Esophagus muscularis mucosa (tissue), 4 donors: ENCODE measurements around the gene COL19A1. TPM values are rescaled to one million over a fixed set of nuclear protein-coding genes. Genes with fewer than 3 reads are reported as not detected.
"Not testable (repeated sequence)": the region's sequence is repeated elsewhere in the genome, so short reads cannot be mapped to it uniquely, and the experiment has no call there.

Experiments used
- DNase-seq: peaks from one replicate; pipeline ENCODE4 v3.0.0-alpha.2; 2017; ENCODE audit errors: extremely low spot score
- H3K27ac ChIP-seq, 4 donors: fragments of 200-600 bp; sonication (generic); replicated peaks in 1 of 4; 1 replicate in 3 of 4; 2 replicates in 1 of 4; pipeline ENCODE4 v1.5.1; 2016 to 2019; ENCODE audit warnings: mild to moderate bottlenecking in 1 of 4
- H3K27me3 ChIP-seq, 4 donors: fragments of 200-600 bp; sonication (generic); one replicate each; pipeline versions ENCODE4 v1.5.1 to v1.6.0; 2016 to 2019
- H3K36me3 ChIP-seq, 4 donors: fragments of 200-600 bp; sonication (generic); one replicate each; pipeline ENCODE4 v1.5.1; 2016 to 2019
- H3K4me1 ChIP-seq, 4 donors: fragments of 200-600 bp; sonication (generic); one replicate each; pipeline ENCODE4 v1.5.1; 2016 to 2019
- H3K4me3 ChIP-seq, 4 donors: fragments of 200-600 bp; sonication (generic); 1 replicate in 2 of 4; 2 replicates in 2 of 4; pipeline ENCODE4 v1.5.1; 2016 to 2019; ENCODE audit warnings: mild to moderate bottlenecking in 4 of 4, moderate library complexity in 1 of 4
- H3K9me3 ChIP-seq, 4 donors: fragments of 200-600 bp; sonication (generic); 1 replicate in 3 of 4; 2 replicates in 1 of 4; pipeline ENCODE4 v1.5.1; 2016 to 2019
- CTCF ChIP-seq, 3 experiments: fragments of 200-600 bp in 2 of 3; fragments of 450-650 bp in 1 of 3; sonication (generic) in 2 of 3; IDR thresholded peaks; one replicate each; pipeline ENCODE4 v1.5.1; 2017 to 2019; ENCODE audit warnings: antibody characterized with exemption in 3 of 3, mild to moderate bottlenecking in 2 of 3, moderate library complexity in 1 of 3
- EP300 ChIP-seq: sonication (generic); formaldehyde crosslinking; IDR thresholded peaks from one replicate; pipeline ENCODE4 v1.6.1; 2017; ENCODE audit warnings: antibody characterized with exemption
- POLR2A ChIP-seq: fragments of 450-650 bp; IDR thresholded peaks from one replicate; pipeline ENCODE4 v1.6.1; 2017; ENCODE audit warnings: antibody characterized with exemption, moderate library complexity, mild to moderate bottlenecking, low read depth
- POLR2AphosphoS5 ChIP-seq, 2 donors: sonication (generic); formaldehyde crosslinking; IDR thresholded peaks; one replicate each; pipeline ENCODE4 v1.6.1; 2017; ENCODE audit warnings: antibody characterized with exemption in 2 of 2
- WGBS: methylation state at CpG from one replicate; pipeline ENCODE4 v1.1.5; 2018; 5-methylcytosine and 5-hydroxymethylcytosine counted together
- intact Hi-C: fragments of 100-400 bp; cut with DNase I; formaldehyde crosslinking; loops from one replicate; pipeline ENCODE4 v1.15.1; 2023
- total RNA-seq, 4 donors: library from RNA; depleted of rRNA; stranded (reverse); fragments of >200 nt; gene quantifications; one replicate each; pipeline versions ENCODE4 v1.1.0 to v1.2.1, GENCODE V29; 2016

Gene COL19A1
- total RNA-seq, 4 donors from 2014 or later = 1.7 to 4.0 (median 2.4) TPM

DNA sequence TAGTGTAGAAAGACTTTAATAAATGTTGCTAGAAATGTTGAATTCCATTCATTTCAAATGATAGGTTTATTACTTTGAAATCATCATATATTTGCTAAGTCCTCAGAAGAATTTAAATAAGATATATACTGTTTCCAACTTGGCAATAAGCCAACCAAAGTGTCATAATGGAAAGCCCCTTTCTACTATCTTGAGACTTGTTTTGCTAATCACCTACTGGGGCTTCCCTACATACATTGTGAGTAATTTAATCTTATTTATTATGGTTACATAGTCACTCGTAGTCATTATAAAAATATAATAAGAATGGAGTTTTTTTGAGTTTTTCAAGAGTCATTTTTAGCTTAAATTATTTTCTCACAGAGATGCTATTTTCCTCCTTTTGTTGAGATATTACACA lies 20.7 kb downstream of the COL19A1 start:
- Histone ChIP-seq H3K9me3 (no peaks in the 10 kb centered on the region), H3K27ac (no peak overlapping the region), H3K36me3 (no peaks in the 10 kb centered on the region), H3K4me3 (no peak overlapping the region), H3K27me3 (no peaks in the 10 kb centered on the region), H3K4me1 (no peaks in the 10 kb centered on the region)
- WGBS = 77% methylated on average over 1 of the region's 1 CpG
- intact Hi-C loops = no loop called here
- no peak for DNase-seq
- TF ChIP-seq EP300 = no peak
- TF ChIP-seq POLR2A = no peak
- TF ChIP-seq POLR2AphosphoS5 (IDR thresholded peaks at IDR 0.05) = no peak
- no peak for TF ChIP-seq CTCF (IDR thresholded peaks at IDR 0.05)

DNA sequence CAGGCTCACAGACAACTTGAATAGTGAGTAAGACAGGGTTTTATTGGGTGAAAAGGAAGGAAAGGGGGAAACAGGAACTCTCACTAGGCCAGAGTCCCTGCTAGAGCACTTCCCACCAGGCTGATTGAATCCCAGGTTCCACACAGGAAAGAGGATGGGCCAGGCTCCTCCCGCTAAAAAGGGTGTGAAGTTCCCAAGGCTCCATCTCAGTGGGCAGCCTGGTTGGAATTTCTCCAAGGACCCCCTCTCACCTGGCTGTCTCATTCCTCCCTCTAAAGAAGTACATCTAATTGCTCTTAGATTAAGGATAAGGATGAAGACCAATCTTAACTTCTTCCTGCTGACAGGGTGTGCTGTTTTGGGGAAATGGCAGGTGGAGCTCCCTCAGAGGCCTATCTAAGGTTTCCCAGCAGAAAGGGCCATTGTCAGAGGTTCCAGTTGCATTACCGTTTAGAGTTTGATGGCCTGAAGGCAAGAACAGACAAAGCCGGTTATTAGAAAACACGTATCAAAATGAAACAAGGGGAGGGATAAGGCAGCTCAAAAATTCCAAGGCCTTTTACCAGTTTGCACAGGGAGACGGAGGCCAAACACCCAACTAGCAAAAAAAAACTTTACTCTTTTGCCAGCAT lies 21.5 kb downstream of the COL19A1 start:
- WGBS = 81% methylated on average over 5 of the region's 5 CpGs
- H3K9me3 ChIP-seq = no peaks in the 10 kb centered on the region
- H3K4me3 ChIP-seq = no peak overlapping the region
- intact Hi-C loops = no loop called here
- no peak for DNase-seq
- H3K36me3 ChIP-seq = no peaks in the 10 kb centered on the region
- no peak overlapping the region for H3K27ac ChIP-seq
- no peak for TF ChIP-seq CTCF (IDR thresholded peaks at IDR 0.05)
- TF ChIP-seq POLR2AphosphoS5 (IDR thresholded peaks at IDR 0.05) = no peak
- TF ChIP-seq POLR2A = no peak
- no peak for TF ChIP-seq EP300
- H3K4me1 ChIP-seq = no peaks in the 10 kb centered on the region
- H3K27me3 ChIP-seq = no peaks in the 10 kb centered on the region

DNA sequence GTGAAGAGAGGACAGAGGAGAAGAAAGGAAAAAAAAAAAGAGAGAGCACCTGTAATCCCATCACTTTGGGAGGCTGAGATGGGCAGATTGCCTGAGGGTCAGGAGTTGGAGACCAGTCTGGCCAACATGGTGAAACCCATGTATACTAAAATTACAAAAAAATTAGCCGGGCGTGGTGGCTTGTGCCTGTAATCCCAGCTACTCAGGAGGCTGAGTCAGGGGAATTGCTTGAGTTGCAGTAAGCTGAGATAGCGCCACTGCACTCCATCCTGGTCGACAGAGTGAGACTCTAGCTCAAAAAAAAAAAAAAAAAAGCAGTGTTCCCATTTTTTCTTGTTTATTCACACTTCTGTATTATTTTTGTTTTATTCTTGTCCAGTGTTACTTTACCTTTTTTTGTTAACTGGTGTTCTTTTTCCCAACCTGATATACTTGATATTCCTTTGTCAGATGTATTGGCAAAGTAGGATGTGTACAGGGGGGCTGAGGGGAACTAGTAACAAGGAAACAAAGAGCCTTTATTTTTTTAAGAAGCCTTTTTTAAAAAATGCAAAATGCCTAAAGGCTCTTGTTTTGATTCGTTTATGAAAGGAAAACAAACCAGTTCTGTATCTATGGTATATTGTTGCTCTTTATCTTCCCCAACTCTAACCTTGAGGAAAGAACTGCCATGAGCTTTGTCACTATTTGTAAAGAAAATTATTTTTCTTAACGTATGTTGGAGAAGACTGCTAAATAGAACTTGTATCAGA lies 22.3 kb downstream of the COL19A1 start:
- TF ChIP-seq EP300 (no peak), CTCF (IDR thresholded peaks at IDR 0.05) (no peak), POLR2AphosphoS5 (IDR thresholded peaks at IDR 0.05) (no peak), POLR2A (no peak)
- Histone ChIP-seq H3K27me3 (no peaks in the 10 kb centered on the region), H3K27ac (no peak overlapping the region), H3K4me3 (no peak overlapping the region), H3K4me1 (no peaks in the 10 kb centered on the region), H3K36me3 (no peaks in the 10 kb centered on the region), H3K9me3 (no peaks in the 10 kb centered on the region)
- 82% methylated on average over 6 of the region's 6 CpGs for WGBS
- DNase-seq = no peak
- intact Hi-C loops = no loop called here

GRCh38 chr6:69889234-69889974 lies 23.0 kb downstream of the COL19A1 start:
- H3K27me3 ChIP-seq, H3K9me3 ChIP-seq, H3K36me3 ChIP-seq, intact Hi-C loops, H3K4me3 ChIP-seq, H3K27ac ChIP-seq, DNase-seq, H3K4me1 ChIP-seq: not testable (repeated sequence)
- WGBS = 88% methylated on average over 9 of the region's 9 CpGs

GRCh38 chr6:69892561-69892960 lies 26.2 kb downstream of the COL19A1 start:
- H3K4me1 ChIP-seq, H3K9me3 ChIP-seq, H3K4me3 ChIP-seq, H3K36me3 ChIP-seq, DNase-seq, H3K27ac ChIP-seq, H3K27me3 ChIP-seq, intact Hi-C loops: not testable (repeated sequence)
- 81% methylated on average over 1 of the region's 1 CpG for WGBS

DNA sequence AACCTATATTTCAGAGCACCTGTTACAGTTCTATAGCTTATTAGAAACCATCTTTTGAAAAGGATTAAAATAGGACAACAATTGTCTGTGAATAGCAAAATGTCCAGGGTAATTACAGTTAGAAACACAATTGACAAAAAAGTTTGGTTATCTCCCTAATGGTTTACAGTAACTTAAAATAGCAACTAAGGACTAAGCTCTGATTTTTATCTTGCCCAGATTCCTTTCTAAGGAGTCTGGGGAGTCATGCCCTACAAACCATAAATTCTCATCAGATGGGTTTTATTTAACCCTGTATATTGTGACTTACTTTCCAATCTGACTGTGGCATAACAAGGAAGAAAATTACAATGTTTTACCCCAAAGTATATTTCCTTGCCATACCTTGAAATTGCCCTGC lies 26.9 kb downstream of the COL19A1 start:
- H3K27ac ChIP-seq, DNase-seq, H3K4me3 ChIP-seq, intact Hi-C loops, H3K9me3 ChIP-seq, H3K27me3 ChIP-seq, H3K4me1 ChIP-seq, H3K36me3 ChIP-seq: not testable (repeated sequence)
